HCT116 (cell line): ENCODE data around the gene BAHCC1. TPM values are rescaled to one million over a fixed set of nuclear protein-coding genes. Genes with fewer than 3 reads are reported as not detected.

Source experiments
- ATAC-seq: fragments of 200-7000 bp; cut with Tn5 transposase; 2 replicates; pipeline ENCODE4 v1.9.1; 2020; ENCODE audit warnings: mild to moderate bottlenecking, moderate library complexity
- BruUV-seq: library from RNA; stranded (reverse); fragments of 400-500 nt; replicated peaks from 2 replicates; lab custom pipeline; 2021; lab: Mats Ljungman, UMichigan
- CTCF ChIA-PET: fragments of 300-600 bp; sonication (Branson Sonifier 250); formaldehyde crosslinking; loops from one replicate; lab custom pipeline; 2021; ENCODE audit warnings: antibody characterized with exemption; lab: Charles Lee
- POLR2A ChIA-PET: fragments of 300-600, 350-600 bp; sonication (Branson Sonifier 250); formaldehyde crosslinking; loops from one replicate; lab custom pipeline; 2021; ENCODE audit warnings: antibody characterized with exemption; lab: Charles Lee
- RAD21 ChIA-PET, 2 experiments: fragments of 300-600 bp; sonication (Branson Sonifier 250); formaldehyde crosslinking; loops; one replicate each; lab custom pipeline; 2023; ENCODE audit warnings: low total read pairs in 2 of 2; ENCODE audit not compliant: uncharacterized antibody in 2 of 2, unreplicated experiment in 2 of 2, low non-redundant PET in 1 of 2; lab: Charles Lee
- DNase-seq: peaks from one replicate; pipeline ENCODE4 v3.0.0-alpha.2; 2010; ENCODE audit warnings: low read depth, low spot score
- H2AFZ ChIP-seq: fragments of 200-600 bp; shearing (Covaris generic), sonication (generic); 2 replicates; pipeline ENCODE4 v1.6.1; 2017; ENCODE audit warnings: low read depth, mixed run types, mixed read lengths, antibody characterized with exemption, low read length; ENCODE audit not compliant: poor library complexity, severe bottlenecking
- H3K27ac ChIP-seq: 2 replicates; pipeline ENCODE4 v1.5.1; 2012; ENCODE audit warnings: low read depth, low read length
- H3K27me3 ChIP-seq: fragments of 200-600 bp; sonication (generic); 2 replicates; pipeline ENCODE4 v1.6.1; 2016; ENCODE audit warnings: mixed run types, low read length, mixed read lengths; ENCODE audit not compliant: insufficient read depth
- H3K36me3 ChIP-seq, 2 experiments: fragments of 200-500 bp in 1 of 2; fragments of 200-600 bp in 1 of 2; sonication (Bioruptor generic) in 1 of 2; sonication (generic) in 1 of 2; 2 replicates each; pipeline versions ENCODE4 v1.5.1 to v1.6.1; 2014 to 2016; ENCODE audit warnings: low read length in 2 of 2, inconsistent platforms in 1 of 2, mixed read lengths in 1 of 2, mixed run types in 1 of 2; ENCODE audit not compliant: insufficient read depth in 2 of 2, control insufficient read depth in 1 of 2
- H3K4me1 ChIP-seq, 2 experiments: fragments of 200-600 bp in 1 of 2; sonication (generic) in 1 of 2; 2 replicates each; pipeline versions ENCODE4 v1.5.1 to v1.6.1; 2012 to 2017; ENCODE audit warnings: low read length in 2 of 2, inconsistent platforms in 1 of 2, mild to moderate bottlenecking in 1 of 2, mixed read lengths in 1 of 2, mixed run types in 1 of 2, moderate library complexity in 1 of 2; ENCODE audit not compliant: insufficient read depth in 2 of 2, control insufficient read depth in 1 of 2
- H3K4me2 ChIP-seq: fragments of 200-600 bp; sonication (generic); 2 replicates; pipeline ENCODE4 v1.6.1; 2017; ENCODE audit warnings: mixed run types, low read length, mixed read lengths
- H3K4me3 ChIP-seq, 2 experiments: fragments of 200-600 bp in 1 of 2; sonication (generic) in 1 of 2; replicated peaks in 1 of 2; 2 replicates each; pipeline ENCODE4 v1.5.1; 2011 to 2016; ENCODE audit warnings: low read length in 2 of 2, control low read depth in 1 of 2, low read depth in 1 of 2, mild to moderate bottlenecking in 1 of 2, mixed read lengths in 1 of 2, mixed run types in 1 of 2
- H3K79me2 ChIP-seq: fragments of 200-600 bp; sonication (generic); 2 replicates; pipeline ENCODE4 v1.6.1; 2017; ENCODE audit warnings: mild to moderate bottlenecking, mixed run types, low read length, moderate library complexity, mixed read lengths; ENCODE audit not compliant: insufficient read depth
- H3K9ac ChIP-seq: fragments of 200-600 bp; sonication (generic); 2 replicates; pipeline ENCODE4 v1.6.1; 2016; ENCODE audit warnings: low read length, mixed read lengths
- H3K9me2 ChIP-seq: fragments of 200-600 bp; sonication (generic), shearing (Covaris generic); 2 replicates; pipeline ENCODE4 v1.6.1; 2017; ENCODE audit warnings: mixed run types, mild to moderate bottlenecking, moderate library complexity; ENCODE audit not compliant: insufficient read depth
- H3K9me3 ChIP-seq, 2 experiments: fragments of 200-500 bp in 1 of 2; fragments of 200-600 bp in 1 of 2; sonication (Bioruptor generic) in 1 of 2; sonication (generic) in 1 of 2; 2 replicates each; pipeline ENCODE4 v1.6.1; 2014 to 2017; ENCODE audit warnings: low read length in 2 of 2, mixed read lengths in 2 of 2, inconsistent platforms in 1 of 2, low read depth in 1 of 2, mild to moderate bottlenecking in 1 of 2, mixed run types in 1 of 2, moderate library complexity in 1 of 2; ENCODE audit not compliant: control insufficient read depth in 1 of 2, insufficient read depth in 1 of 2
- H4K20me1 ChIP-seq: fragments of 200-600 bp; sonication (generic), shearing (Covaris generic); 2 replicates; pipeline ENCODE4 v1.6.1; 2017; ENCODE audit warnings: mixed run types, mild to moderate bottlenecking, moderate library complexity; ENCODE audit not compliant: insufficient read depth
- ELF1 ChIP-seq: IDR thresholded peaks from 2 replicates; pipeline ENCODE4 v1.6.1; 2012; ENCODE audit warnings: low read depth, borderline replicate concordance
- JUND ChIP-seq: IDR thresholded peaks from 2 replicates; pipeline ENCODE4 v1.6.1; 2012
- SIN3A ChIP-seq: IDR thresholded peaks from 2 replicates; pipeline ENCODE4 v1.6.1; 2012; ENCODE audit warnings: low read depth
- SP1 ChIP-seq: IDR thresholded peaks from 2 replicates; pipeline ENCODE4 v1.6.1; 2012; ENCODE audit warnings: low read depth
- ZFX ChIP-seq: fragments of 450-650 bp; IDR thresholded peaks from 2 replicates; pipeline ENCODE4 v1.6.1; 2017
- ZNF274 ChIP-seq: fragments of 200-500 bp; sonication (Bioruptor generic); IDR thresholded peaks from 2 replicates; pipeline ENCODE4 v1.6.1; 2014; ENCODE audit warnings: mild to moderate bottlenecking, low read depth, low read length, inconsistent platforms
- intact Hi-C: fragments of 100-400 bp; cut with micrococcal nuclease; formaldehyde crosslinking; loops from 2 replicates; pipeline ENCODE4 v1.10.0; 2022
- total RNA-seq: library from RNA; stranded (reverse); gene quantifications from one replicate; pipeline ENCODE4 v1.2.1, GENCODE V29; 2021; ENCODE audit not compliant: unreplicated experiment
- TF ChIP-seq, protein P1 (sequence below), 3 experiments: fragments of 200-600 bp in 1 of 3; sonication (generic) in 1 of 3; IDR thresholded peaks in 2 of 3; conservative IDR thresholded peaks in 1 of 3; 2 replicates each; pipeline ENCODE4 v1.5.1; 2012 to 2017; ENCODE audit warnings: low read depth in 2 of 3, low read length in 2 of 3, antibody characterized with exemption in 1 of 3, borderline replicate concordance in 1 of 3, control low read depth in 1 of 3, mild to moderate bottlenecking in 1 of 3, mixed read lengths in 1 of 3, mixed run types in 1 of 3, moderate library complexity in 1 of 3; ENCODE audit not compliant: insufficient read depth in 1 of 3
- TF ChIP-seq, protein P2 (sequence below): IDR thresholded peaks from 2 replicates; pipeline ENCODE4 v1.6.1; 2012

BAHCC1 gene
- total RNA-seq, 1 experiment from 2014 or later: 45.2 TPM

DNA sequence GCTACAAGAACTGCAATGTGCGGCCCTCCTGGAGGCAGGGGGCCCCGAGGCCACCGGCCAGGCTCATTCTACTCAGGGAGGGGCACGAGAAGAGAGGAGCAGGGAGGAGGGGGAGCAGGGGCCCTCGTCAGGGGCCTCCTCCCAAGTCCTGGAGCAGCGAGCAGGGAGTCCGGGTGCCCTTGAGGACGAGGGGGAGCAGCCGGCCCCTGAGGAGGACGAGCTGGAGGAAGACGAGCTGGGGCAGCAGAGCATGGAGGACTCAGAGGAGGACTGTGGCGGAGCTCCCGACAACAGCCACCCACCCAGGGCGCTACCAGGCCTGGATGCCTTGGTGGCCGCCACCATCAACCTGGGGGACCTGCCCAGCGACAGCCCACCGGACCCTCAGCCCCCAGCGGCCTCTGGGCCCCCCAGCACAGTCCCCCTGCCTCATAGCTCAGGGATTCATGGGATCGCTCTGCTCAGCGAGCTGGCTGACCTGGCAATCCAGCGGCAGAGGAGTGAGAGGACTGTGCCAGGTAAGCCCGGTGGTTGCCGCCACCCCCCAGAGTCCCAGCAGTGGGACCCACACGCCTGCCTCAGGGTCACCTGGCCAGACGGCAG is 52.2 kb downstream of the BAHCC1 start:
- H3K79me2 ChIP-seq: no peaks in the 10 kb centered on the region
- no peak overlapping the region for H3K4me3 ChIP-seq
- no peak overlapping the region for H2AFZ ChIP-seq
- no peak overlapping the region for H3K27ac ChIP-seq
- TF ChIP-seq ZNF274 (no peak), SP1 (no peak), SIN3A (no peak)
- TF ChIP-seq, protein P1, sequence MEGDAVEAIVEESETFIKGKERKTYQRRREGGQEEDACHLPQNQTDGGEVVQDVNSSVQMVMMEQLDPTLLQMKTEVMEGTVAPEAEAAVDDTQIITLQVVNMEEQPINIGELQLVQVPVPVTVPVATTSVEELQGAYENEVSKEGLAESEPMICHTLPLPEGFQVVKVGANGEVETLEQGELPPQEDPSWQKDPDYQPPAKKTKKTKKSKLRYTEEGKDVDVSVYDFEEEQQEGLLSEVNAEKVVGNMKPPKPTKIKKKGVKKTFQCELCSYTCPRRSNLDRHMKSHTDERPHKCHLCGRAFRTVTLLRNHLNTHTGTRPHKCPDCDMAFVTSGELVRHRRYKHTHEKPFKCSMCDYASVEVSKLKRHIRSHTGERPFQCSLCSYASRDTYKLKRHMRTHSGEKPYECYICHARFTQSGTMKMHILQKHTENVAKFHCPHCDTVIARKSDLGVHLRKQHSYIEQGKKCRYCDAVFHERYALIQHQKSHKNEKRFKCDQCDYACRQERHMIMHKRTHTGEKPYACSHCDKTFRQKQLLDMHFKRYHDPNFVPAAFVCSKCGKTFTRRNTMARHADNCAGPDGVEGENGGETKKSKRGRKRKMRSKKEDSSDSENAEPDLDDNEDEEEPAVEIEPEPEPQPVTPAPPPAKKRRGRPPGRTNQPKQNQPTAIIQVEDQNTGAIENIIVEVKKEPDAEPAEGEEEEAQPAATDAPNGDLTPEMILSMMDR (IDR thresholded peaks at IDR 0.05 in 2 of 3, conservative IDR thresholded peaks at IDR 0.05 in 1 of 3; ENCODE audit: borderline replicate concordance in 1 of 3, insufficient read depth in 1 of 3, low read depth in 2 of 3, low read length in 2 of 3): no peak
- TF ChIP-seq, protein P2, sequence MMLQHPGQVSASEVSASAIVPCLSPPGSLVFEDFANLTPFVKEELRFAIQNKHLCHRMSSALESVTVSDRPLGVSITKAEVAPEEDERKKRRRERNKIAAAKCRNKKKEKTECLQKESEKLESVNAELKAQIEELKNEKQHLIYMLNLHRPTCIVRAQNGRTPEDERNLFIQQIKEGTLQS: no peak
- TF ChIP-seq, all 23 proteins: peak for 0
- H3K4me2 ChIP-seq: no peak overlapping the region
- H3K9ac ChIP-seq: no peak overlapping the region
- POLR2A ChIA-PET: no interaction called here
- RAD21 ChIA-PET: no interaction called here
- H4K20me1 ChIP-seq: no peaks in the 10 kb centered on the region
- ATAC-seq: no peak
- H3K36me3 ChIP-seq: no peaks in the 10 kb centered on the region
- no TSS peak for BruUV-seq
- H3K27me3 ChIP-seq: no peaks in the 10 kb centered on the region
- no peaks in the 10 kb centered on the region for H3K9me3 ChIP-seq
- H3K4me1 ChIP-seq: peaks cover 0 to 9% of the 10 kb centered on the region in 2 experiments; a peak in 2 of 4 replicates
- CTCF ChIA-PET: no interaction called here
- no peak for DNase-seq
- intact Hi-C loops: no loop called here
- H3K9me2 ChIP-seq: no peaks in the 10 kb centered on the region

DNA sequence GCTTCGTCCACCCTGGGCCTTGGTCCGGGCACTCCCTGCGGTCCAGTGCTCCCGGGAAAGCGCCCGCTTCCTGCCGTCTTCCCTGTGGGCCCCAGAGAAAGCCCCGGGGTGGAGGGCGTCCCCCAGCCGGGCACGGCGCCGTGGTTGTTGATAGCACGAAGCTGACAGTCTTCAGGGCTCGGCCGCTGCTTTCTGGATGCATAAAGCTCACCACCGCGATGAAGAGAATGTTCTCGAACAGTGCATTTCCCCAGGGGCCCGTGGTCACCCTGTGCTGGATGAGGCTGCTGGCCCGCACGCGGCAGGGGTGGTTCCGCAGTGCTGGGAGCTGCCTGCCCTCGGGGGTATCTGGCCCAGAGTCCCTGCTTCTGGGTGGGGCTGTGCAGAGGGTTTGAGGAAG is 53.2 kb downstream of the BAHCC1 start:
- intact Hi-C loops: no loop called here
- BruUV-seq: no TSS peak
- Histone ChIP-seq H3K36me3 (no peaks in the 10 kb centered on the region), H3K4me3 (no peak overlapping the region), H3K9ac (no peak overlapping the region), H4K20me1 (no peaks in the 10 kb centered on the region), H3K4me1 (peaks cover 0 to 9% of the 10 kb centered on the region in 2 experiments; a peak in 2 of 4 replicates), H3K9me3 (no peaks in the 10 kb centered on the region)
- no peak for DNase-seq
- ChIA-PET RAD21 (no interaction called here), POLR2A (no interaction called here)
- TF ChIP-seq JUND (no peak), ELF1 (no peak), ZFX (no peak), SIN3A (no peak)
- TF ChIP-seq, protein P2: no peak
- TF ChIP-seq, all 23 proteins: peak for 0
- Histone ChIP-seq H3K9me2 (no peaks in the 10 kb centered on the region), H3K27ac (no peak overlapping the region; the same call in 1 of the 2 replicates), H2AFZ (no peak overlapping the region), H3K79me2 (no peaks in the 10 kb centered on the region), H3K27me3 (no peaks in the 10 kb centered on the region), H3K4me2 (no peak overlapping the region)
- ATAC-seq: no peak
- CTCF ChIA-PET: no interaction called here
